Measurements from ENCODE around the gene SLC6A13. TPM values are rescaled to one million over a fixed set of nuclear protein-coding genes. Genes with fewer than 3 reads are reported as not detected.

The SLC6A13 gene
- total and polyA plus RNA-seq, 4 donors: 0.23 to 12.0 (median 7.5) TPM

DNA sequence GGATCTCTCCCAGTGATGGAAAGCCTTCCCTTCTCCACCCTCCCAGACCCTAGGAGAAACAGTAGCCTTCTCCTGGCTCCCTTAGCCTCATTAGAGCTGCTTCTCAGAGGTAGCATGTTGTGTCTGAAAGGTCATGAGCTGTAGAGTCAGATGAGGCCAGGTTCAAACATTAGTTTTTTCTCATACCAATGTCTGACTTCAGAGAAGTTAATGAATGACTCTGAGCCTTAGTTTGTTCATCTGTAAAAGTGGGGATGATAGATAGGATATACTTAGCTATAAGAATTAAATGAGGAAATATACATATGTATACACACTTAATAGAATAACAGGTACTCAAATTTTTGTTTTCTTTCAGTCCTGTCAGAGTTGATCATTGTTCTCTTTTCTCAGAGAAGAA lies 523 bp downstream of the SLC6A13 start (continued):
- TF ChIP-seq, protein P1, sequence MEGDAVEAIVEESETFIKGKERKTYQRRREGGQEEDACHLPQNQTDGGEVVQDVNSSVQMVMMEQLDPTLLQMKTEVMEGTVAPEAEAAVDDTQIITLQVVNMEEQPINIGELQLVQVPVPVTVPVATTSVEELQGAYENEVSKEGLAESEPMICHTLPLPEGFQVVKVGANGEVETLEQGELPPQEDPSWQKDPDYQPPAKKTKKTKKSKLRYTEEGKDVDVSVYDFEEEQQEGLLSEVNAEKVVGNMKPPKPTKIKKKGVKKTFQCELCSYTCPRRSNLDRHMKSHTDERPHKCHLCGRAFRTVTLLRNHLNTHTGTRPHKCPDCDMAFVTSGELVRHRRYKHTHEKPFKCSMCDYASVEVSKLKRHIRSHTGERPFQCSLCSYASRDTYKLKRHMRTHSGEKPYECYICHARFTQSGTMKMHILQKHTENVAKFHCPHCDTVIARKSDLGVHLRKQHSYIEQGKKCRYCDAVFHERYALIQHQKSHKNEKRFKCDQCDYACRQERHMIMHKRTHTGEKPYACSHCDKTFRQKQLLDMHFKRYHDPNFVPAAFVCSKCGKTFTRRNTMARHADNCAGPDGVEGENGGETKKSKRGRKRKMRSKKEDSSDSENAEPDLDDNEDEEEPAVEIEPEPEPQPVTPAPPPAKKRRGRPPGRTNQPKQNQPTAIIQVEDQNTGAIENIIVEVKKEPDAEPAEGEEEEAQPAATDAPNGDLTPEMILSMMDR (IDR thresholded peaks at IDR 0.05; ENCODE audit: low read depth, low read length, missing input control): no peak
- no peak for TF ChIP-seq SP1 (IDR thresholded peaks at IDR 0.05)
- TF ChIP-seq, protein P2, sequence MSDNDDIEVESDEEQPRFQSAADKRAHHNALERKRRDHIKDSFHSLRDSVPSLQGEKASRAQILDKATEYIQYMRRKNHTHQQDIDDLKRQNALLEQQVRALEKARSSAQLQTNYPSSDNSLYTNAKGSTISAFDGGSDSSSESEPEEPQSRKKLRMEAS (IDR thresholded peaks at IDR 0.05): no peak

DNA sequence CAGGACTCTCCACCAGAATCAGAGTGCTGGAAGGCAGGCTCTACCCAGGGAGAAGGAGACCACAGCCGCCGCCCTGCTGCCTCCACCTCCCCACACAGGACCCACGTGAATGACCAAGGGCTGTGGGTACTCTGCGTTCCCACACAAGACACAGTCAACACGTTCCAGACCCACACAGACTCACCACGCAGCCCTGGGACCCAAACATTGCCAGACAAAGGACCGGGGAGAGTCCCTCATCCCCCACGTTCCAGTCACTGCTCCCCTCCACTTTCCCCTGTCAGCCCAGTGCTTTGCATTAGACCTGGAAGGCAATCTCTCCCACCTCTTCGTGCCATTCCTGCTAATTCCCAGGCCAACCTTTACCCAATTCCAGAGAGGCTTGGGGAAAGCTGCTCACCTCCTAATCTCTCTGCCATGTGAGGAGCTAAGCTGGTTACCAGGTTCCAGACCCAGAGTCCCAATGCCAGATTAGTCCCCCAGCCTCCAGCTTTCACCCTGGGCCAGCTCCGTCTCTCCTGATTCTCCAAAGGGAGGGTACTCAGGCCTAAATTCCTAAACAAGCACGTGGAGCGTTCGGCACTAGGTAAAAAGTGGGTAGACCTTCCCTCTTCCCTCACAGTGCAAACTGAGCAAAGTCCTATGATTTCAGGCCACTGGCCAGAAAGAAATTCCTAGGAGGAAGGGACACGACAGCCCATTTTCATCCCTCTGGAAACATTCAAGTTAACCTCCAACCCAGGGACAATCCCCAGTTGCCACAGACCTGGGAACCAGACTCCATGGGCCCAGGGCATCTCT lies 4.9 kb downstream of the SLC6A13 start:
- DNase-seq (ENCODE audit: low spot score): no peak
- Histone ChIP-seq H3K9ac (ENCODE audit: low read depth in 1 of 2, low read length in 2 of 2) (no peak overlapping the region), H3K4me3 (ENCODE audit: low read depth in 1 of 3, low read length in 3 of 3) (no peak overlapping the region), H3K27ac (ENCODE audit: low read depth in 1 of 2, low read length in 2 of 2) (no peak overlapping the region), H3K4me1 (ENCODE audit: control insufficient read depth in 4 of 4, insufficient read depth in 4 of 4, low read length in 3 of 4) (peaks cover 3 to 14% (median 5%) of the 10 kb centered on the region in 4 donors), H3K36me3 (ENCODE audit: control insufficient read depth in 4 of 4, insufficient read depth in 3 of 4, low read depth in 1 of 4, low read length in 3 of 4) (no peaks in the 10 kb centered on the region), H3K27me3 (ENCODE audit: control insufficient read depth in 4 of 4, insufficient read depth in 4 of 4, low read length in 3 of 4) (peaks cover 0 to 2% (median 0%) of the 10 kb centered on the region in 4 donors), H3K9me3 (ENCODE audit: control insufficient read depth in 4 of 4, low read length in 3 of 4) (no peaks in the 10 kb centered on the region)
- WGBS: 64% methylated on average over 14 of the region's 14 CpGs
- TF ChIP-seq NR2F2 (IDR thresholded peaks at IDR 0.05) (no peak), JUND (IDR thresholded peaks at IDR 0.05) (peak in 1 of 2 donors; percentile 29), EGR1 (IDR thresholded peaks at IDR 0.05; ENCODE audit: low read depth in 2 of 2) (no peak), HNF4A (conservative IDR thresholded peaks at IDR 0.05) (peak; percentile 71 to 79), GABPA (IDR thresholded peaks at IDR 0.05 in 1 of 2, conservative IDR thresholded peaks at IDR 0.05 in 1 of 2) (no peak), TAF1 (conservative IDR thresholded peaks at IDR 0.05) (no peak), FOXA1 (IDR thresholded peaks at IDR 0.05) (no peak), YY1 (IDR thresholded peaks at IDR 0.05) (no peak), HNF4G (IDR thresholded peaks at IDR 0.05) (no peak), FOXA2 (IDR thresholded peaks at IDR 0.05) (no peak), SP1 (IDR thresholded peaks at IDR 0.05) (peak; percentile 72), RXRA (IDR thresholded peaks at IDR 0.05) (peak; percentile 36 to 56), RAD21 (IDR thresholded peaks at IDR 0.05) (no peak)
- TF ChIP-seq, protein P3, sequence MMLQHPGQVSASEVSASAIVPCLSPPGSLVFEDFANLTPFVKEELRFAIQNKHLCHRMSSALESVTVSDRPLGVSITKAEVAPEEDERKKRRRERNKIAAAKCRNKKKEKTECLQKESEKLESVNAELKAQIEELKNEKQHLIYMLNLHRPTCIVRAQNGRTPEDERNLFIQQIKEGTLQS (IDR thresholded peaks at IDR 0.05): no peak
- TF ChIP-seq, protein P2 (IDR thresholded peaks at IDR 0.05): no peak
- TF ChIP-seq, protein P4, sequence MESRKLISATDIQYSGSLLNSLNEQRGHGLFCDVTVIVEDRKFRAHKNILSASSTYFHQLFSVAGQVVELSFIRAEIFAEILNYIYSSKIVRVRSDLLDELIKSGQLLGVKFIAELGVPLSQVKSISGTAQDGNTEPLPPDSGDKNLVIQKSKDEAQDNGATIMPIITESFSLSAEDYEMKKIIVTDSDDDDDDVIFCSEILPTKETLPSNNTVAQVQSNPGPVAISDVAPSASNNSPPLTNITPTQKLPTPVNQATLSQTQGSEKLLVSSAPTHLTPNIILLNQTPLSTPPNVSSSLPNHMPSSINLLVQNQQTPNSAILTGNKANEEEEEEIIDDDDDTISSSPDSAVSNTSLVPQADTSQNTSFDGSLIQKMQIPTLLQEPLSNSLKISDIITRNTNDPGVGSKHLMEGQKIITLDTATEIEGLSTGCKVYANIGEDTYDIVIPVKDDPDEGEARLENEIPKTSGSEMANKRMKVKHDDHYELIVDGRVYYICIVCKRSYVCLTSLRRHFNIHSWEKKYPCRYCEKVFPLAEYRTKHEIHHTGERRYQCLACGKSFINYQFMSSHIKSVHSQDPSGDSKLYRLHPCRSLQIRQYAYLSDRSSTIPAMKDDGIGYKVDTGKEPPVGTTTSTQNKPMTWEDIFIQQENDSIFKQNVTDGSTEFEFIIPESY (IDR thresholded peaks at IDR 0.05): no peak
- TF ChIP-seq, protein P5, sequence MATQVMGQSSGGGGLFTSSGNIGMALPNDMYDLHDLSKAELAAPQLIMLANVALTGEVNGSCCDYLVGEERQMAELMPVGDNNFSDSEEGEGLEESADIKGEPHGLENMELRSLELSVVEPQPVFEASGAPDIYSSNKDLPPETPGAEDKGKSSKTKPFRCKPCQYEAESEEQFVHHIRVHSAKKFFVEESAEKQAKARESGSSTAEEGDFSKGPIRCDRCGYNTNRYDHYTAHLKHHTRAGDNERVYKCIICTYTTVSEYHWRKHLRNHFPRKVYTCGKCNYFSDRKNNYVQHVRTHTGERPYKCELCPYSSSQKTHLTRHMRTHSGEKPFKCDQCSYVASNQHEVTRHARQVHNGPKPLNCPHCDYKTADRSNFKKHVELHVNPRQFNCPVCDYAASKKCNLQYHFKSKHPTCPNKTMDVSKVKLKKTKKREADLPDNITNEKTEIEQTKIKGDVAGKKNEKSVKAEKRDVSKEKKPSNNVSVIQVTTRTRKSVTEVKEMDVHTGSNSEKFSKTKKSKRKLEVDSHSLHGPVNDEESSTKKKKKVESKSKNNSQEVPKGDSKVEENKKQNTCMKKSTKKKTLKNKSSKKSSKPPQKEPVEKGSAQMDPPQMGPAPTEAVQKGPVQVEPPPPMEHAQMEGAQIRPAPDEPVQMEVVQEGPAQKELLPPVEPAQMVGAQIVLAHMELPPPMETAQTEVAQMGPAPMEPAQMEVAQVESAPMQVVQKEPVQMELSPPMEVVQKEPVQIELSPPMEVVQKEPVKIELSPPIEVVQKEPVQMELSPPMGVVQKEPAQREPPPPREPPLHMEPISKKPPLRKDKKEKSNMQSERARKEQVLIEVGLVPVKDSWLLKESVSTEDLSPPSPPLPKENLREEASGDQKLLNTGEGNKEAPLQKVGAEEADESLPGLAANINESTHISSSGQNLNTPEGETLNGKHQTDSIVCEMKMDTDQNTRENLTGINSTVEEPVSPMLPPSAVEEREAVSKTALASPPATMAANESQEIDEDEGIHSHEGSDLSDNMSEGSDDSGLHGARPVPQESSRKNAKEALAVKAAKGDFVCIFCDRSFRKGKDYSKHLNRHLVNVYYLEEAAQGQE (IDR thresholded peaks at IDR 0.05): no peak
- TF ChIP-seq, protein P1 (IDR thresholded peaks at IDR 0.05; ENCODE audit: low read depth, low read length, missing input control): no peak

Data from liver (tissue), 9 donors.